Measurements from ENCODE around the gene UGT1A8. TPM values are rescaled to one million over a fixed set of nuclear protein-coding genes. Genes with fewer than 3 reads are reported as not detected.

The UGT1A8 gene
- total RNA-seq, 5 donors from 2014 or later (not counting 1 experiment from before 2014, with no cell fraction given) = not detected

DNA sequence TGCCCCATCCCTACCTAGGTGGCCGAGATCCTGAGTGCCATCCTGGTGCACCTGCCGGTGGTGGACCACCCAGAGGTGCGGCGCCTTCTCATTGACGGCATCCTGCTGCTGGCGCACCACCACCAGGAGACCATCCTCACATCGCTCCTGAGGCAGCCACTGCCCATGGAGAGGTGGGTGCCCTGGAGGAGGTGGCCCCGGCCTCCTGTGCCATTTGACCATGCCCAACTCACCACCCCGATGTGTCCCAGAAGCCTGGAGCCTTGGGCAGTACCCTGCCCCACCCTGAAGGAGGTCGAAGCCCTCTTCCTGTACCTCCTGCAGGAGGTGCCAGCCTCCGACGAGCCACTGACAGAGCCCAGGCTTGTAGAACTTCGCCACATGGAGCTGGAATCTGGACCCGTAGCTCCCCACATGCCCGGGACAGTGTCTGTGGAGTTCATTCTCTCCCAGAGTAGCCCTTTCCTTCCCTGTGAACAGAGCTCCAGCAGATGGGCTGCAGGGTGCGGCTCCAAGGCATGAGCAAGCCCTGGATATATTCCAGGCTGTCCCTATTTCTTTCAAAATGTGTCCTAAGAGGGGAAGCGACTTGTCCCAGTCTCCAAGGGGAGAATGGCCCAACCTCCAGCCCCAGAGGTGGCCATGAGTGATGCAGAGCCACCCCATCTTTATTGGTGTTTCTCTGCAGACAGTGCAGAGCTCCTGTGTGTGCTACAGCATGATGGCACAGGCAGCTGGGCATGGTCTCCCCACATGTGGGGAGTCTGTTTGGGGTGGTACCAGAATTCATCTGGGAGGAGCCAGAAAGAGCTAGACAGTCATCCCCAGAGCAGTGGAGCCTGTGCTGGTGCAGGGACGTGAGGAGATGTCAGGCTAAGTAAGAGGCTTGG lies 202.7 kb downstream of the UGT1A8 start:
- Histone ChIP-seq H3K4me3 (ENCODE audit: control insufficient read depth in 1 of 2, extremely low read depth in 1 of 2, low read length in 1 of 2) (no peak overlapping the region), H3K9me3 (no peaks in the 10 kb centered on the region), H3K4me1 (ENCODE audit: control insufficient read depth in 1 of 2, extremely low read depth in 1 of 2, insufficient read depth in 2 of 2, low read length in 2 of 2) (no peaks in the 10 kb centered on the region), H3K36me3 (ENCODE audit: control insufficient read depth in 2 of 2, extremely low read depth in 1 of 2, insufficient read depth in 1 of 2, low read length in 1 of 2) (no peaks in the 10 kb centered on the region), H3K27me3 (replicated peaks in 1 of 2; ENCODE audit: control insufficient read depth in 2 of 2, extremely low read depth in 1 of 2, insufficient read depth in 2 of 2, low read length in 1 of 2) (peaks cover 0 to 53% of the 10 kb centered on the region in 2 experiments), H3K27ac (ENCODE audit: low read length) (no peak overlapping the region)
- POLR2A ChIA-PET = no interaction called here
- H3K36me3 Mint-ChIP-seq = no peaks in the 10 kb centered on the region
- no peaks in the 10 kb centered on the region for H3K9me3 Mint-ChIP-seq
- WGBS (ENCODE audit: insufficient coverage) = 73% methylated on average over 12 of the region's 18 CpGs
- H3K4me1 Mint-ChIP-seq = peaks cover 0 to 5% (median 0%) of the 10 kb centered on the region in 3 donors
- peaks cover 14 to 29% of the 10 kb centered on the region in 2 donors for H3K27me3 Mint-ChIP-seq
- CTCF ChIA-PET = no interaction called here
- H3K27ac Mint-ChIP-seq = no peak overlapping the region
- no peak for ATAC-seq (replicated peaks in 1 of 4)
- peak in 1 of 35 experiments; percentile 13 for DNase-seq
- no peak overlapping the region for H3K4me3 Mint-ChIP-seq

DNA sequence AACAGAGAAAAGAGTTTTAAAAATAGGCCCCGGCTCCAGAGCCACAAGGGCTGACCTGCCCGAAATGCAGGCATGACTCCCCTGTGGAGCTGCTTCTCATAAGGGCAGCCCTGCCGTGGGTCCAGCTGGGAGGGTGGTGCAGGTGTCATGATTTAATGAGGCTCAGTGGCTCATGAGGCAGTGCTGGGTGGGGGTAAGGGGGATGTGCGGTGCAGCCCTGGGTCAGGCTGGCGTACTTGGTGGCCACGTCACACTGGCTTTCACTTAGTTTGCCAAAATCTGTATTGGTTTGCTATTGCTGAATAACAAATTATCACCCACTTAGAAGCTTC lies 203.3 kb downstream of the UGT1A8 start:
- H3K4me3 ChIP-seq (ENCODE audit: control insufficient read depth in 1 of 2, extremely low read depth in 1 of 2, low read length in 1 of 2) = no peak overlapping the region
- no peaks in the 10 kb centered on the region for H3K9me3 Mint-ChIP-seq
- peaks cover 0 to 5% (median 0%) of the 10 kb centered on the region in 3 donors for H3K4me1 Mint-ChIP-seq
- no peak overlapping the region for H3K4me3 Mint-ChIP-seq
- 83% methylated on average over 3 of the region's 6 CpGs for WGBS (ENCODE audit: insufficient coverage)
- ChIA-PET POLR2A (no interaction called here), CTCF (no interaction called here)
- no peaks in the 10 kb centered on the region for H3K4me1 ChIP-seq (ENCODE audit: control insufficient read depth in 1 of 2, extremely low read depth in 1 of 2, insufficient read depth in 2 of 2, low read length in 2 of 2)
- DNase-seq = no peak
- peaks cover 14 to 29% of the 10 kb centered on the region in 2 donors for H3K27me3 Mint-ChIP-seq
- no peak for ATAC-seq (replicated peaks in 1 of 4)
- no peak overlapping the region for H3K27ac ChIP-seq (ENCODE audit: low read length)
- no peak overlapping the region for H3K27ac Mint-ChIP-seq
- H3K36me3 ChIP-seq (ENCODE audit: control insufficient read depth in 2 of 2, extremely low read depth in 1 of 2, insufficient read depth in 1 of 2, low read length in 1 of 2) = no peaks in the 10 kb centered on the region
- peaks cover 0 to 53% of the 10 kb centered on the region in 2 experiments for H3K27me3 ChIP-seq (replicated peaks in 1 of 2; ENCODE audit: control insufficient read depth in 2 of 2, extremely low read depth in 1 of 2, insufficient read depth in 2 of 2, low read length in 1 of 2)
- no peaks in the 10 kb centered on the region for H3K36me3 Mint-ChIP-seq
- H3K9me3 ChIP-seq = no peaks in the 10 kb centered on the region

DNA sequence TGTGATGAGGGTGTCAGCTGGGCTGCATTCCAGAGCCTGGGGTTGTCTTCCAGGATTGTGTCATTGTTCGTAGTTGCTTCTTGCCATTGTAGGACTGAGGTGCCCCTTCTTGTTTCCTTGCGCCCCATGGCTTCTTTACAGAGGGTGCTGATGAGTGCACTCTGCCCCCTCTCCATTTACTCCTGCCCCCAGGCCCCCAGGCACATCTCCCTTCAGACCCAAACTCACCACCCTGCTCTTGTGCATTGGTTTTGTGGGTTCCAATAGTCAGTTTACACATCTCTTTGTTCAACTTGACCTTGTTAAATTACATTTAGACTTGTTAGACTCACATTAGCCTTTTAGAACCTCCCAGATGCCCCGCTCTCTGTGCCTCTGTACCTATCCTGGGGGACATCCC lies 203.8 kb downstream of the UGT1A8 start:
- ATAC-seq (replicated peaks in 1 of 4) (no peak), DNase-seq (no peak)
- H3K9me3 Mint-ChIP-seq = no peaks in the 10 kb centered on the region
- Histone ChIP-seq H3K27me3 (replicated peaks in 1 of 2; ENCODE audit: control insufficient read depth in 2 of 2, extremely low read depth in 1 of 2, insufficient read depth in 2 of 2, low read length in 1 of 2) (peaks cover 0 to 53% of the 10 kb centered on the region in 2 experiments), H3K9me3 (no peaks in the 10 kb centered on the region), H3K27ac (ENCODE audit: low read length) (no peak overlapping the region), H3K4me1 (ENCODE audit: control insufficient read depth in 1 of 2, extremely low read depth in 1 of 2, insufficient read depth in 2 of 2, low read length in 2 of 2) (no peaks in the 10 kb centered on the region), H3K36me3 (ENCODE audit: control insufficient read depth in 2 of 2, extremely low read depth in 1 of 2, insufficient read depth in 1 of 2, low read length in 1 of 2) (no peaks in the 10 kb centered on the region), H3K4me3 (ENCODE audit: control insufficient read depth in 1 of 2, extremely low read depth in 1 of 2, low read length in 1 of 2) (no peak overlapping the region)
- WGBS (ENCODE audit: insufficient coverage) = 100% methylated on average over 1 of the region's 3 CpGs
- no peak overlapping the region for H3K4me3 Mint-ChIP-seq
- no peak overlapping the region for H3K27ac Mint-ChIP-seq
- no peaks in the 10 kb centered on the region for H3K36me3 Mint-ChIP-seq
- ChIA-PET POLR2A (no interaction called here), CTCF (no interaction called here)
- H3K27me3 Mint-ChIP-seq = peaks cover 16 to 26% of the 10 kb centered on the region in 2 donors
- peaks cover 0 to 5% (median 0%) of the 10 kb centered on the region in 3 donors for H3K4me1 Mint-ChIP-seq

GRCh38 chr2:233821709-233822100 lies 204.3 kb downstream of the UGT1A8 start:
- CTCF ChIA-PET = no interaction called here
- WGBS (ENCODE audit: insufficient coverage) = 90% methylated on average over 2 of the region's 8 CpGs
- H3K4me3 Mint-ChIP-seq = no peak overlapping the region
- no peaks in the 10 kb centered on the region for H3K36me3 Mint-ChIP-seq
- DNase-seq (no peak), ATAC-seq (replicated peaks in 1 of 4) (no peak)
- no peak overlapping the region for H3K27ac ChIP-seq (ENCODE audit: low read length)
- no peaks in the 10 kb centered on the region for H3K9me3 ChIP-seq
- H3K4me1 Mint-ChIP-seq = peaks cover 0 to 5% (median 0%) of the 10 kb centered on the region in 3 donors
- POLR2A ChIA-PET = no interaction called here
- no peaks in the 10 kb centered on the region for H3K36me3 ChIP-seq (ENCODE audit: control insufficient read depth in 2 of 2, extremely low read depth in 1 of 2, insufficient read depth in 1 of 2, low read length in 1 of 2)
- H3K4me3 ChIP-seq (ENCODE audit: control insufficient read depth in 1 of 2, extremely low read depth in 1 of 2, low read length in 1 of 2) = no peak overlapping the region
- peaks cover 15 to 22% of the 10 kb centered on the region in 2 donors for H3K27me3 Mint-ChIP-seq
- H3K27ac Mint-ChIP-seq = no peak overlapping the region
- peaks cover 0 to 52% of the 10 kb centered on the region in 2 experiments for H3K27me3 ChIP-seq (replicated peaks in 1 of 2; ENCODE audit: control insufficient read depth in 2 of 2, extremely low read depth in 1 of 2, insufficient read depth in 2 of 2, low read length in 1 of 2)
- H3K4me1 ChIP-seq (ENCODE audit: control insufficient read depth in 1 of 2, extremely low read depth in 1 of 2, insufficient read depth in 2 of 2, low read length in 2 of 2) = no peaks in the 10 kb centered on the region
- no peaks in the 10 kb centered on the region for H3K9me3 Mint-ChIP-seq

- ChIA-PET CTCF (no interaction called here), POLR2A (no interaction called here)
- H3K27me3 ChIP-seq (replicated peaks in 1 of 2; ENCODE audit: control insufficient read depth in 2 of 2, extremely low read depth in 1 of 2, insufficient read depth in 2 of 2, low read length in 1 of 2) = peaks cover 0 to 48% of the 10 kb centered on the region in 2 experiments
- DNase-seq = peak in 1 of 35 experiments; percentile 13
- no peak overlapping the region for H3K4me3 Mint-ChIP-seq
- H3K27ac ChIP-seq (ENCODE audit: low read length) = no peak overlapping the region
- H3K27me3 Mint-ChIP-seq = peaks cover 12 to 21% of the 10 kb centered on the region in 2 donors
- no peaks in the 10 kb centered on the region for H3K9me3 ChIP-seq
- peaks cover 0 to 2% (median 0%) of the 10 kb centered on the region in 3 donors for H3K4me1 Mint-ChIP-seq
- no peak for ATAC-seq (replicated peaks in 1 of 4)
- 94% methylated on average over 21 of the region's 21 CpGs for WGBS (ENCODE audit: insufficient coverage)
- H3K36me3 Mint-ChIP-seq = no peaks in the 10 kb centered on the region
- H3K9me3 Mint-ChIP-seq = no peaks in the 10 kb centered on the region
- no peak overlapping the region for H3K27ac Mint-ChIP-seq
- H3K36me3 ChIP-seq (ENCODE audit: control insufficient read depth in 2 of 2, extremely low read depth in 1 of 2, insufficient read depth in 1 of 2, low read length in 1 of 2) = no peaks in the 10 kb centered on the region
- H3K4me3 ChIP-seq (ENCODE audit: control insufficient read depth in 1 of 2, extremely low read depth in 1 of 2, low read length in 1 of 2) = no peak overlapping the region
- H3K4me1 ChIP-seq (ENCODE audit: control insufficient read depth in 1 of 2, extremely low read depth in 1 of 2, insufficient read depth in 2 of 2, low read length in 2 of 2) = no peaks in the 10 kb centered on the region
Observed at GRCh38 chr2:233822101-233822771, 204.8 kb downstream of the UGT1A8 start.

All from T-cell (primary cell).